Hepatic stellate cell (primary cell): Measurements from ENCODE around the gene ACACA.
A peak's percentile ranks its signal among the peaks of the same experiment; 100 is the strongest.
"Not testable (repeated sequence)": the region's sequence is repeated elsewhere in the genome, so short reads cannot be mapped to it uniquely, and the experiment has no call there.

Experiments used
- DNase-seq: peaks from one replicate; pipeline ENCODE4 v3.0.0; 2011; ENCODE audit warnings: low spot score

ACACA gene

GRCh38 chr17:37406635-37407461 is at the start of gene ACACA, which contains the start of gene TADA2A:
Gene ACACA (minus strand): TSS chr17:37406836. CDS start chr17:37406299, 537 bp downstream.
Gene TADA2A (plus strand): TSS chr17:37406886. CDS start chr17:37411366, 4,480 bp downstream.
- peak; percentile 87 for DNase-seq

GRCh38 chr17:37450112-37450511 is 43.5 kb upstream of the ACACA start:
- no peak for DNase-seq

- DNase-seq = no peak
Observed at GRCh38 chr17:37447641-37448040, 41.0 kb upstream of the ACACA start.

- DNase-seq = no peak
Observed at GRCh38 chr17:37446027-37446426, 39.4 kb upstream of the ACACA start.

GRCh38 chr17:37441369-37442014 is 34.9 kb upstream of the ACACA start:
- DNase-seq = peak; percentile 48

GRCh38 chr17:37440424-37440823 is 33.8 kb upstream of the ACACA start:
- no peak for DNase-seq

GRCh38 chr17:37438141-37438540 is 31.5 kb upstream of the ACACA start:
- no peak for DNase-seq

GRCh38 chr17:37432671-37433070 is 26.0 kb upstream of the ACACA start:
- DNase-seq = no peak

GRCh38 chr17:37430051-37430627 is 23.5 kb upstream of the ACACA start:
- no peak for DNase-seq

GRCh38 chr17:37429453-37429852 is 22.8 kb upstream of the ACACA start:
- DNase-seq = no peak

- no peak for DNase-seq
Observed at GRCh38 chr17:37429039-37429438, 22.4 kb upstream of the ACACA start.

- DNase-seq = no peak
Observed at GRCh38 chr17:37425268-37425667, 18.6 kb upstream of the ACACA start.

- DNase-seq = no peak
Observed at GRCh38 chr17:37422971-37423625, 16.5 kb upstream of the ACACA start.

GRCh38 chr17:37417852-37418251 is 11.2 kb upstream of the ACACA start:
- DNase-seq = no peak

GRCh38 chr17:37413875-37414519 is 7.4 kb upstream of the ACACA start:
- DNase-seq = no peak

- no peak for DNase-seq
Observed at GRCh38 chr17:37410357-37410756, 3.7 kb upstream of the ACACA start.

- not testable (repeated sequence) for DNase-seq
Observed at GRCh38 chr17:37408145-37408479, 1.5 kb upstream of the ACACA start.

- DNase-seq = no peak
Observed at GRCh38 chr17:37405955-37406634, 541 bp downstream of the ACACA start.

- DNase-seq = not testable (repeated sequence)
Observed at GRCh38 chr17:37405522-37405921, 1.1 kb downstream of the ACACA start.

GRCh38 chr17:37400505-37400904 is 6.1 kb downstream of the ACACA start:
- no peak for DNase-seq

GRCh38 chr17:37399265-37399803 is 7.3 kb downstream of the ACACA start:
- DNase-seq = no peak
